Activated T-cell treated with anti-CD3 and anti-CD28 coated beads for 24 hours (primary cell): ENCODE results near the gene C22orf31.
"Not testable (repeated sequence)": the region's sequence is repeated elsewhere in the genome, so short reads cannot be mapped to it uniquely, and the experiment has no call there.

Experiments
- DNase-seq: peaks from one replicate; pipeline ENCODE4 v3.0.0-alpha.2; 2020; ENCODE audit warnings: low read depth

Gene C22orf31

GRCh38 chr22:29061773-29062172 is at the start of gene C22orf31:
Gene C22orf31, minus strand, starts transcription at chr22:29061831. Its CDS starts 39 bp downstream, at chr22:29061792.
- DNase-seq = no peak

GRCh38 chr22:29110946-29111345 is 49.3 kb upstream of the C22orf31 start:
- DNase-seq = no peak

GRCh38 chr22:29109822-29110221 is 48.2 kb upstream of the C22orf31 start:
- no peak for DNase-seq

- no peak for DNase-seq
Measured at GRCh38 chr22:29108137-29108536, 46.5 kb upstream of the C22orf31 start.

- DNase-seq = no peak
Measured at GRCh38 chr22:29106839-29107238, 45.2 kb upstream of the C22orf31 start.

- DNase-seq = no peak
Measured at GRCh38 chr22:29105468-29105867, 43.8 kb upstream of the C22orf31 start.

GRCh38 chr22:29103121-29103520 is 41.5 kb upstream of the C22orf31 start:
- no peak for DNase-seq

- DNase-seq = no peak
Measured at GRCh38 chr22:29102300-29102699, 40.7 kb upstream of the C22orf31 start.

- DNase-seq = no peak
Measured at GRCh38 chr22:29098296-29098695, 36.7 kb upstream of the C22orf31 start.

- no peak for DNase-seq
Measured at GRCh38 chr22:29096736-29097669, 35.4 kb upstream of the C22orf31 start.

GRCh38 chr22:29095459-29095858 is 33.8 kb upstream of the C22orf31 start:
- DNase-seq = no peak

GRCh38 chr22:29093501-29094300 is 32.1 kb upstream of the C22orf31 start:
- no peak for DNase-seq

- no peak for DNase-seq
Measured at GRCh38 chr22:29093030-29093429, 31.4 kb upstream of the C22orf31 start.

GRCh38 chr22:29092243-29092642 is 30.6 kb upstream of the C22orf31 start:
- DNase-seq = no peak

- DNase-seq = no peak
Measured at GRCh38 chr22:29090039-29090438, 28.4 kb upstream of the C22orf31 start.

GRCh38 chr22:29089507-29089906 is 27.9 kb upstream of the C22orf31 start:
- no peak for DNase-seq

- DNase-seq = no peak
Measured at GRCh38 chr22:29088809-29089208, 27.2 kb upstream of the C22orf31 start.

GRCh38 chr22:29087012-29087411 is 25.4 kb upstream of the C22orf31 start:
- DNase-seq = no peak

GRCh38 chr22:29083933-29084591 is 22.4 kb upstream of the C22orf31 start:
- no peak for DNase-seq

GRCh38 chr22:29083576-29083932 is 21.9 kb upstream of the C22orf31 start:
- DNase-seq = not testable (repeated sequence)

GRCh38 chr22:29082826-29083545 is 21.4 kb upstream of the C22orf31 start:
- no peak for DNase-seq
